SIG-M5 treated with dmso at 0.1 percent for 504 hours (cell line): ENCODE measurements around the gene PTPRA.
"Not testable (repeated sequence)": the region's sequence is repeated elsewhere in the genome, so short reads cannot be mapped to it uniquely, and the experiment has no call there.

Experiments
- DNase-seq: peaks from one replicate; lab custom pipeline; 2025; ENCODE audit not compliant: unreplicated experiment; lab: John Stamatoyannopoulos, UW

The PTPRA gene

GRCh38 chr20:3071610-3072529 lies 198.6 kb downstream of the PTPRA start, which contains the start of gene OXT:
Gene OXT (plus strand): TSS chr20:3071620. CDS start chr20:3071656, 36 bp downstream.
- no peak for DNase-seq

- no peak for DNase-seq
These were observed 199.4 kb downstream of the PTPRA start for GRCh38 chr20:3072530-3073250.

- DNase-seq = not testable (repeated sequence)
These were observed 200.0 kb downstream of the PTPRA start for GRCh38 chr20:3073251-3073643.

GRCh38 chr20:3074812-3075211 lies 201.5 kb downstream of the PTPRA start:
- no peak for DNase-seq

GRCh38 chr20:3075315-3075714 lies 202.0 kb downstream of the PTPRA start:
- DNase-seq = not testable (repeated sequence)

- peak; percentile 16 for DNase-seq
These were observed 204.4 kb downstream of the PTPRA start for GRCh38 chr20:3077618-3078134.

GRCh38 chr20:3080939-3081388 lies 207.7 kb downstream of the PTPRA start:
- DNase-seq = no peak

GRCh38 chr20:3081641-3082040 lies 208.4 kb downstream of the PTPRA start:
- DNase-seq = no peak

- no peak for DNase-seq
These were observed 209.1 kb downstream of the PTPRA start for GRCh38 chr20:3082306-3082951.

- DNase-seq = no peak
These were observed 210.0 kb downstream of the PTPRA start for GRCh38 chr20:3082955-3083952.

- no peak for DNase-seq
These were observed 211.2 kb downstream of the PTPRA start, which contains the start of gene AVP for GRCh38 chr20:3084283-3084985. Gene AVP (minus strand): TSS chr20:3084724. CDS start chr20:3084674, 50 bp downstream.

- DNase-seq = no peak
These were observed 211.7 kb downstream of the PTPRA start for GRCh38 chr20:3084986-3085360.

GRCh38 chr20:3085571-3086072 lies 212.3 kb downstream of the PTPRA start:
- DNase-seq = no peak

GRCh38 chr20:3088031-3088430 lies 214.8 kb downstream of the PTPRA start:
- no peak for DNase-seq
